ENCODE measurements around the gene TYRO3.
A peak's percentile ranks its signal among the peaks of the same experiment; 100 is the strongest.
"Not testable (repeated sequence)": the region's sequence is repeated elsewhere in the genome, so short reads cannot be mapped to it uniquely, and the experiment has no call there.

TYRO3 gene

DNA sequence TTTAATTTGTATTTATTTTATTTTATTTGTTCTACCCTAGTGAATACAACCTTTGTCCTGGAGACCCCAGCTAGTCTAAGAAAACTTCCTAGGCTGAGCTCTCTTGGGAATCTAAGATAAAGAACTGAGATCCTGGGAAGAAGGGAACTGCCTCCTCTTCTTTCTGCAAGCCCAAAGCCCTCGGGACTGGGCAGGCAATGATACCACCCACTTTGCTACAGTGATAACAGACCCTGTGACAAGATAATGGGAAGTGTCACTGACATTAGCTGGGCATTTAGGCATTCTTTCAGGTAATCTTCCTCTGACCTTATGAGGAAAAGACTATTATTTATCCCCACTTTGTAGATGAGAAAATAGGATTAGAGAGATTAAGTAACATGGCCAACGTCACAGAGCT lies 15.1 kb downstream of the TYRO3 start:
- DNase-seq (ENCODE audit: low read depth): no peak

DNA sequence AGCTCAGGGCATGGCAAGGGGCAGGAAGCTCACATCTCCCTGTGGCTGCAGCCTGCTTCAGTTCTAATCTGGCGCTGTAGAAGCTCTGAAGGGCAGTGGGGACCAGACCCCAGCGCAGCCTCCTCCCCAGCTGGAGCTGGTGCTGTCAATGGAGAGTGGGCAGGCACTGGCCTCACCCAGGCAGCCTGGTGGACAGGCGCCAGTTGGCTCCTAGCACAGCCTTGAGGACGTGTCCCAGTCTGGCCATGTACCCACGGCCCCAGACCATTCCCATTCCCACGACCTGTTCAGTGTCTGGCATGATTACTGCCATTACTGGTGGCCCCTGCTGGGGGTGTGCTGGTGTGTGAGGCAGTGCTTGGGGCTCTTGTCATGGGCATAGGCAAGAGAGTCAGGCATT lies 16.3 kb downstream of the TYRO3 start:
- no peak for DNase-seq (ENCODE audit: low read depth)

DNA sequence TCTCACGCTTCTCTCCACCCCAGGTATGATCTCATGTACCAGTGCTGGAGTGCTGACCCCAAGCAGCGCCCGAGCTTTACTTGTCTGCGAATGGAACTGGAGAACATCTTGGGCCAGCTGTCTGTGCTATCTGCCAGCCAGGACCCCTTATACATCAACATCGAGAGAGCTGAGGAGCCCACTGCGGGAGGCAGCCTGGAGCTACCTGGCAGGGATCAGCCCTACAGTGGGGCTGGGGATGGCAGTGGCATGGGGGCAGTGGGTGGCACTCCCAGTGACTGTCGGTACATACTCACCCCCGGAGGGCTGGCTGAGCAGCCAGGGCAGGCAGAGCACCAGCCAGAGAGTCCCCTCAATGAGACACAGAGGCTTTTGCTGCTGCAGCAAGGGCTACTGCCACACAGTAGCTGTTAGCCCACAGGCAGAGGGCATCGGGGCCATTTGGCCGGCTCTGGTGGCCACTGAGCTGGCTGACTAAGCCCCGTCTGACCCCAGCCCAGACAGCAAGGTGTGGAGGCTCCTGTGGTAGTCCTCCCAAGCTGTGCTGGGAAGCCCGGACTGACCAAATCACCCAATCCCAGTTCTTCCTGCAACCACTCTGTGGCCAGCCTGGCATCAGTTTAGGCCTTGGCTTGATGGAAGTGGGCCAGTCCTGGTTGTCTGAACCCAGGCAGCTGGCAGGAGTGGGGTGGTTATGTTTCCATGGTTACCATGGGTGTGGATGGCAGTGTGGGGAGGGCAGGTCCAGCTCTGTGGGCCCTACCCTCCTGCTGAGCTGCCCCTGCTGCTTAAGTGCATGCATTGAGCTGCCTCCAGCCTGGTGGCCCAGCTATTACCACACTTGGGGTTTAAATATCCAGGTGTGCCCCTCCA lies 19.1 kb downstream of the TYRO3 start:
- DNase-seq (ENCODE audit: low read depth): no peak

GRCh38 chr15:41578736-41579383 lies 19.8 kb downstream of the TYRO3 start:
- DNase-seq (ENCODE audit: low read depth): no peak

DNA sequence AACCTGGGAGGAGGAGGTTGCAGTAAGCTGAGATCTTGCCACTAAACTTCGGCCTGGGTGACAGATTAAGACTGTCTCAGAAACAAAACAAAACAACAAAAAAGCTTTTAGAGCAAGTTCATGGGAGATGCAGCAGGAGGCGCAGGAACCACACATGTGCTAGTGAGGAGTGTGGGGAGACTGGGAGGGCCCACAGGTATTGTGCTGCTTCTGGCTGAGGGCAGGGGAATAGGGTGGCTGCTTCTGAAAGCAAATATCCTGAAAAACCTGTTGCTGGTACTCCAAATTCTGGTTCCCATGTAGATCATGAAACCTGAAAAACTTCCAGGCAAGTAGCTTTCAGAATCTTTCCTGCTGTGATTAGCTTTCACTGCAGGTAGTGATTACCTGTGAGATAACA lies 22.1 kb downstream of the TYRO3 start:
- no peak for DNase-seq (ENCODE audit: low read depth)

- DNase-seq (ENCODE audit: low read depth): no peak
Observed at GRCh38 chr15:41583795-41584194, 24.8 kb downstream of the TYRO3 start.

GRCh38 chr15:41584636-41585126 lies 25.7 kb downstream of the TYRO3 start:
- no peak for DNase-seq (ENCODE audit: low read depth)

DNA sequence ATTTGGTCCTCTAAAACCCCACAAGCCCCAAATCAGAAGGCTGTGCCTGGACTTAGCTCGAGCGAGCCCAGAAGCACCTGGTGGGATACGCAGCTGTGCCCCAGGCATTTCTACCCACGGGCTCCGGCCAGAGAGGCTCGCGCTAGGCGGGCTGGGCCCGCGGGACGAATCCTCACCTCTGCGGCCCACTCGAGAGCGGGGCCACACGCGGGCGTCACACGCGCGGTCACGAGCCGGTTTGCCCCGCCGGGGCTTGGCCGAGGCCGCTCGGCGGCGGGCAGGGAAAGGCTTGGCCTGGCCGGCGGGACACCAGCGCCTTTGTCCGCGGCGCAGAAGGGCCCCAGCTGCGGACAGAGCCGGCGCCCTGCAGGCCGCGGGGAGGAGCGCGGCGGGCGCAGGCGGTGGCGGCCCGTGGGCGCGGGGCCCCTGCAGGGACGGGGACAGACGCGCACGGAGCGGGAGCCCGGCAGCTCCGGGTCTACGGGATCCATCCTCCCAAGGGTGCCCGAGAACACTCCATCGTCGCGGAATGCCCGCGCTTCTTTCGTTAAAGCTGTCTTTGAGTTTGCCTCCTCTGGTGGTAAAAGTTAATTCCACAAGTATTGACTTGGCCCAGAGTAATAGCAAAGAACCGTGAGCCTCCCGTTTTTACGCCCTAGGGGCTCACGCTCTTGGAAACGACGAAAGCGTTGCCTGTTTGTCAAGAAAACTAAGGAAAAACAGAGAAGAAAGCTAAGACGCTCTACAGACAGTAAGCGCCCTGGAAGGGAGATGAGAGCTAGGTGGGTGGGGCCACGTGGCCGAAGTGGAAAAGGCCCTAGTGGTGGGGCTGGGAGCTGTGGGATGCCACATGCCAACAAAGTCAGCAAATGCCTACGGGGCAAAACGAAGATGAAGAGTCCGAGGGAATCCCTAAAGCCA lies 26.4 kb downstream of the TYRO3 start:
- DNase-seq (ENCODE audit: low read depth): no peak

- DNase-seq (ENCODE audit: low read depth): not testable (repeated sequence)
Observed at GRCh38 chr15:41586531-41587282, 27.7 kb downstream of the TYRO3 start.

- DNase-seq (ENCODE audit: low read depth): not testable (repeated sequence)
Observed at GRCh38 chr15:41589018-41589417, 30.0 kb downstream of the TYRO3 start.

- DNase-seq (ENCODE audit: low read depth): not testable (repeated sequence)
Observed at GRCh38 chr15:41589571-41589970, 30.6 kb downstream of the TYRO3 start.

DNA sequence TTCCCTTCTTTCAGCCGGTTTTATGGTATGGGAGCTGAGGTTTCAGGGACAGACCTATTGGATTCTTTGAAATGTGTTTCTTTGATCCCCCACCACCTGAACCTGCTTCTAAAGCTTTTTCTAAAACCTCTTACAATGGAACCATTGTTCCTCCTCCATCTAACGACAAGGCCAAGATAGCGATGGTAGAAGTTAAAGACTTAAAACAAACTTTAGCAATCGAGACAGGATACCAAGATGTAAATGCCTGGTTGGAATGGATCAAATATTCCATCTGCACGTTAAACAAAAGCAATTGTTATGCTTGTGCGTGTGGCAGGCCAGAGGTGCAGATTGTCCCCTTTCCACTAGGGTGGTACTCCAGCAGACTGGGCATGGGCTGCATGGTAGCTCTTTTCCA lies 32.2 kb downstream of the TYRO3 start:
- DNase-seq (ENCODE audit: low read depth): not testable (repeated sequence)

DNA sequence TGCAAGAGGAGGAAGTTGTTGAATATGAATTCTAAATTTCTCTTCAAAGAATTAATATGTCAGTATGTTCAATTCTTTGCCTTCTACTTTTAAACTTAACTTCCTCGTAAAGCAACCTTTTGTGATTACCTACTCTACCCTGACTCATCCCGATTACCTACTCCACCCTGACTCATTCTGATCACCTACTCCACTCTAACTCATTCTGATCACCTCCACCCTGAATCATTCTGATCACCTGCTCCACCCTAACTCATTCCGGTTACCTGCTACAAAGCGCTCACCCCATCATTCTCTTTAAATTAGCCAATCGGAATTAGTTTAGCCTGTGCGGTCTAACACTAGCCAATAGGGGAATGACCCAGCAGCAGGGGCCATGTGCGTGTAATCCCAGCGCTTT lies 33.7 kb downstream of the TYRO3 start:
- DNase-seq (ENCODE audit: low read depth): not testable (repeated sequence)

- no peak for DNase-seq (ENCODE audit: low read depth)
Observed at GRCh38 chr15:41594801-41595746, 36.1 kb downstream of the TYRO3 start.

DNA sequence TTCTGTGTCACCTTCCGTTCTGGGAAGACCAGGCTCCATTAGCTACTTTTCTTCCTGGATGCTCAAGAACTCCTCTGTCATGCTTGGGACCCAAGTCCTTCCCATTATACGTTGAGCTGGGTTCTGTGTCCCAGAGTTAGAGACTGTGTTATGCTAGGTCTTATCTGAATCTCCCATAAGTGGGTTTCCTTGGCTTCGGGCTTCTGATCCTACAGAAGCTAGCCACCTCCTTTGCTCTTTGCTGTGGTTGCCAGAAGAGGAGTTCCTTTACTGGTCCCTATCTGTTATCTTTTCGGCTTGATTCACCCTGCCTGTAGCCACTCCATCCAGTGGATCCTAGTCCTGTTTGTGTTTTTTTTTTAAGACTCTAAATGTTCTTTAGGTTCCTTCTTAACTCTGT lies 38.0 kb downstream of the TYRO3 start:
- DNase-seq (ENCODE audit: low read depth): no peak

- no peak for DNase-seq (ENCODE audit: low read depth)
Observed at GRCh38 chr15:41597787-41598186, 38.8 kb downstream of the TYRO3 start.

GRCh38 chr15:41599061-41599460 lies 40.0 kb downstream of the TYRO3 start:
- DNase-seq (ENCODE audit: low read depth): no peak

DNA sequence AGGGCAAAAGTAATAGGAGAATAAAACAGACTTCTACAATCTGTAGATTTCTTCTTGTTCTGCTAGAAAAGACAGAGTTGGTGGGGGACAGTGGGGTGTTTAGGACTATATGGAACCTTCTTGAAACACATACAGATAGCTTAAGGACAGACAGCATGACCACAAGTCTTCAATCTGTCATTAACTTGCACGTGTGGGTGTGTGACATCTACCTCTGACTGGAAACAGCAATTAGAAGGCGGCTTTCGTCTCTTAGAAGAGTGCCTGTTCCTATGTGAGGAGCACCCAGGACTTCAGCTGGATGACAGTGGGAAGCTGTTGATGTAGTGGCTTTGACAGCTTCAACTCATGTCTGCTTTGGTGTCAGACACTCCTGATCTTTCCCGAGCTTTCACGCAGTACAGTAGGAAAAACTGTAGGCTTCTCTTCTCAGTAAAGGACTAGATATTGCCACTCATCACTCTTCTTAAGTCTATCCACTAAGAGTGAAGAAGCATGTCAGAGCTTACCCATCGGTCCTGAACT lies 44.5 kb downstream of the TYRO3 start:
- no peak for DNase-seq (ENCODE audit: low read depth)

GRCh38 chr15:41603941-41604911 lies 45.2 kb downstream of the TYRO3 start:
- DNase-seq (ENCODE audit: low read depth): peak; percentile 29
